ENCODE measurements around the gene FBXW12. TPM values are rescaled to one million over a fixed set of nuclear protein-coding genes. Genes with fewer than 3 reads are reported as not detected.

The FBXW12 gene
- total RNA-seq, 6 experiments from 2014 or later: not detected

DNA sequence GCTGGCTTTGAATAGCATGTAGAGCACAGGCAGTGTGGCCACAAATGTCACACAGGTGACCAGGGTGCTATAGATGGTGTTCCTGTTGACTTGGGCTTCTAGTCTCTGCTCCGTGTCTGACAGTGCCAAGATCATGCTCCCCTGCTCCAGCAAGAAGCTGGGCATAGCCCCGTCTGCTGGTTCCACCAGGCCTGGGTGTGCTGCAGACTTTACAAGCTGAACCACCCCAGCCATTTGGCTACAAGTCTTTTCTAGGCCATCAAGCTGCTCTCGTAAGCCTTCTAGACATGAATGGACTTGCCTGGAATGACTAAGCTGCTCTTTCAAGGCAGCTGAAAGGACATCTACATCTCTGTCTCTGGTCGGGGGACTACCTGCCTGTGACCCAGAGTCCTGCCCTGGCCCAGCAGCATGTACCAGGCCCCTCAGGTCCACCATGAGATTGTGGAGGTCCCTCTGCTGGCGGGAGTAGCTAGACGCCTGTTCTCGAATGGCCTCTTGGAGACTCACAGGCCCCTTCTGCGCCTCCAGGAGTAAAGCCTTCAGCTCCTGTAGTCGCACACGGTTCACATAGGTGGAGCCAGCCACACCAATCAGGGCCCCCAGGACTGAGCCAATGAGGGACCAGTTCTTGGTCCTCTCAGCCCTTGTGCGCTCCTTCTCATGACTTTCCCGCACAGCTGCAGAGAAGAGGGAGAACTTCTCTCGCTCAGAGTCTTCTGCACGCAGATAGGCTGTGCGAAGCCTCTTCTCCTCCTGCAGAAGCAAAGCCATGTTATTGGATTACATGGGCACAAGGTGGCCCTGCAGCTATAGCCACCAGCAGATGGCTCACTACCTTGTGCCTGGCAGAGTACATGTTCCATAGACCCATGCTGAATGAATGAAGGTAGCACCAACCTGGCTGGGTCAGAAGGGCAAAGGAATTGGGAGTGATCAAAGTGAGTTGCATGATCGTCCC lies 60.7 kb downstream of the FBXW12 start:
- H3K36me3 ChIP-seq: peaks cover 0 to 14% (median 0%) of the 10 kb centered on the region in 4 donors
- H3K27ac ChIP-seq: no peak overlapping the region
- DNase-seq (no peak), ATAC-seq (no peak)
- H3K4me1 ChIP-seq: peaks cover 0 to 27% (median 13%) of the 10 kb centered on the region in 4 donors
- TF ChIP-seq, protein P1, sequence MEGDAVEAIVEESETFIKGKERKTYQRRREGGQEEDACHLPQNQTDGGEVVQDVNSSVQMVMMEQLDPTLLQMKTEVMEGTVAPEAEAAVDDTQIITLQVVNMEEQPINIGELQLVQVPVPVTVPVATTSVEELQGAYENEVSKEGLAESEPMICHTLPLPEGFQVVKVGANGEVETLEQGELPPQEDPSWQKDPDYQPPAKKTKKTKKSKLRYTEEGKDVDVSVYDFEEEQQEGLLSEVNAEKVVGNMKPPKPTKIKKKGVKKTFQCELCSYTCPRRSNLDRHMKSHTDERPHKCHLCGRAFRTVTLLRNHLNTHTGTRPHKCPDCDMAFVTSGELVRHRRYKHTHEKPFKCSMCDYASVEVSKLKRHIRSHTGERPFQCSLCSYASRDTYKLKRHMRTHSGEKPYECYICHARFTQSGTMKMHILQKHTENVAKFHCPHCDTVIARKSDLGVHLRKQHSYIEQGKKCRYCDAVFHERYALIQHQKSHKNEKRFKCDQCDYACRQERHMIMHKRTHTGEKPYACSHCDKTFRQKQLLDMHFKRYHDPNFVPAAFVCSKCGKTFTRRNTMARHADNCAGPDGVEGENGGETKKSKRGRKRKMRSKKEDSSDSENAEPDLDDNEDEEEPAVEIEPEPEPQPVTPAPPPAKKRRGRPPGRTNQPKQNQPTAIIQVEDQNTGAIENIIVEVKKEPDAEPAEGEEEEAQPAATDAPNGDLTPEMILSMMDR (IDR thresholded peaks at IDR 0.05): peak in 3 of 4 donors; percentile 23 to 34 (median 26)
- no peak for TF ChIP-seq POLR2A (IDR thresholded peaks at IDR 0.05)
- intact Hi-C loops (cut with DNase I): no loop called here
- H3K9me3 ChIP-seq: no peaks in the 10 kb centered on the region
- H3K4me3 ChIP-seq: no peak overlapping the region
- WGBS (ENCODE audit: insufficient coverage, low coverage, low lambda C conversion rate, missing lambda C conversion rate): 89% methylated on average over 6 of the region's 16 CpGs
- H3K27me3 ChIP-seq: no peaks in the 10 kb centered on the region

DNA sequence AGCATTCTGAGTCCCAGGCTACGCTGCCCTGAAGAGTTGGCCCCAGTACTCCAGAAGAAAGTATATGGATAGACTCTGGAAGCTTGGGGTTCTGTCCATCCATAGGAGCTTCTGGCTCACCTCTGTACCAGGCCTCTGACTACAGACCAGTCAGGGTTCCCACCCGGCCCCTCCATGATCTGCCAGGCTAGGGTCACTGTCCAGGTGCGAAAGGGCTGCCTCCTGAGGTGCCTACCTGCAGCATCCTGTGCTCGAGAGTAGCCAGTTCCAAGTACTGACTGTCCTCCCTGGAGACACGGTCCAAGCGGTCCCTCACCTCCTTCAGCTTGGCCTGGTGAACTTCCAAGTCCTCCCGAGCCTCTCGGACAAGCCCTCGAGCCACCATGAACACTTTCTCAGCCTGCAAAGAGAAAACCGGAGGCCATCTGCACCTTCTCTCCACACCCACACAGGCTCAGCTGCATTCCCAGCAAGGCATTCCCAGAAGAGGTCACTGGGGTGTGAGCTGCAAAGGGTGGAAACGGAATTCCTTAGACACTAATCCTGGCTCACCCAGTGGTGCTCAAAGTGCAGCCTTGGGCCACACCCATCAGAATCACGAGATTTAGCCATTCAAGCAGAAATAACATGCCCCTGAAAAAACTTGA lies 61.6 kb downstream of the FBXW12 start:
- ATAC-seq (no peak), DNase-seq (no peak)
- no peak overlapping the region for H3K4me3 ChIP-seq
- intact Hi-C loops (cut with DNase I): no loop called here
- peaks cover 0 to 21% (median 10%) of the 10 kb centered on the region in 4 donors for H3K4me1 ChIP-seq
- TF ChIP-seq, protein P1 (IDR thresholded peaks at IDR 0.05): no peak
- TF ChIP-seq POLR2A (IDR thresholded peaks at IDR 0.05): no peak
- peaks cover 0 to 14% (median 0%) of the 10 kb centered on the region in 4 donors for H3K36me3 ChIP-seq
- no peaks in the 10 kb centered on the region for H3K9me3 ChIP-seq
- H3K27ac ChIP-seq: no peak overlapping the region
- no peaks in the 10 kb centered on the region for H3K27me3 ChIP-seq
- WGBS (ENCODE audit: insufficient coverage, low coverage, low lambda C conversion rate, missing lambda C conversion rate): 75% methylated on average over 7 of the region's 12 CpGs

DNA sequence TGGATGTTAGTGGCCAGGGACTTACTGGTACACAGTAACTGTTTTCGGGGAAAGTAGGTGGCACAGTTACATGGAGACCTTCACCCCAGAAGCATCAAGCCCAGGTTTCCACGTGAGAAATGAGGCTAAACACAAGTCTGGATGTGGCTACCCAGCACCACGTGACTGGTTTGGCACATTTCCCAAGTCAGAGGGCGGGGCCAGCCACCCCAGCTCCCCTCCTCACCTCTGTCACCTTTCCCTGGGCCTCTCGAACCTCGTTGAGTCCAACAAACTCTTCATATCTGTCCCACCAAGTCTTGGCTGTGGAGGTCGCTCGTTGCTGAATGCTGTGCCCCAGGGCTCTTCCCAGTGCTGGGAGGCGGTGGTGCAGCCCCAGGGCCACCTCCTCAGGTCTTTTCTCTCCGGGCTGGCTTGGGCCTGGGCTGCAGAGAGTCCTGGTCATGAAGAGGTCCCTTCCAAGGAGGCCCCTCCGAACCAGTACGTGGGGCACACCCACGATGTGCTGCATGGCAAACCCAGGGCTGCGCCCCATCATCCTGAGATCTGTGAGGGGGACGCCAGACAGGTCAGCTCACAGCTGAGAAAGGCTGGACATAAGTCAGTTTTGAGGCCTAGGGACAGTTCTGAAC lies 62.7 kb downstream of the FBXW12 start:
- Histone ChIP-seq H3K27ac (no peak overlapping the region), H3K4me1 (peaks cover 0 to 25% (median 11%) of the 10 kb centered on the region in 4 donors), H3K27me3 (no peaks in the 10 kb centered on the region), H3K4me3 (no peak overlapping the region), H3K9me3 (no peaks in the 10 kb centered on the region), H3K36me3 (peaks cover 0 to 14% (median 0%) of the 10 kb centered on the region in 4 donors)
- TF ChIP-seq POLR2A (IDR thresholded peaks at IDR 0.05): no peak
- TF ChIP-seq, protein P1 (IDR thresholded peaks at IDR 0.05): no peak
- 30% methylated on average over 8 of the region's 15 CpGs for WGBS (ENCODE audit: insufficient coverage, low coverage, low lambda C conversion rate, missing lambda C conversion rate)
- ATAC-seq (no peak), DNase-seq (peak in 1 of 3 donors; percentile 52)
- intact Hi-C loops (cut with DNase I): loop anchor here (5.0 kb wide), 2 partner anchors 37 to 162 kb away; no protein-coding TSS in a partner anchor

DNA sequence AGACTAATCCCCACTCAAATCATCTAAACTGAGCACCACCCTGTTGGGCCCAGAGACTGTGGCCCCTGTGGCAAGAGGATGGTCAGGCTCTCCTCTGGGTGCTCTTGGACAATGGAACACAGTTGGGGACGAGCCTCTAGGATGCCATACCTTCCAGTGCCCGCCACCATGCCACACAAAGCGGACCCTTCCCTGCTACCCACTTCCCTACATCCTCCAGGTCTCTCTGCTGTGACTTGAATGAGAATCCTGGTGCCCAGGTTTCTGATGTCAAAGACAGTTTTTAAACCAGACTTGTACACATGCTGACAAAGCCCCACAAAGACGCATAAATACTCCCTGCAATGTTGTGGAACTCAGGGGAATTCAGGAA lies 63.2 kb downstream of the FBXW12 start:
- DNase-seq (no peak), ATAC-seq (no peak)
- TF ChIP-seq POLR2A (IDR thresholded peaks at IDR 0.05): no peak
- TF ChIP-seq, protein P1 (IDR thresholded peaks at IDR 0.05): no peak
- Histone ChIP-seq H3K27ac (no peak overlapping the region), H3K4me3 (no peak overlapping the region), H3K9me3 (no peaks in the 10 kb centered on the region), H3K4me1 (peaks cover 0 to 24% (median 9%) of the 10 kb centered on the region in 4 donors), H3K27me3 (no peaks in the 10 kb centered on the region), H3K36me3 (peaks cover 0 to 14% (median 0%) of the 10 kb centered on the region in 4 donors)
- WGBS (ENCODE audit: insufficient coverage, low coverage, low lambda C conversion rate, missing lambda C conversion rate): 83% methylated on average over 3 of the region's 4 CpGs
- intact Hi-C loops (cut with DNase I): loop anchor here (5.0 kb wide), 2 partner anchors 38 to 163 kb away; no protein-coding TSS in a partner anchor

Measured in right lobe of liver (tissue), 6 donors.